MG63 (cell line): ENCODE results near the gene UTS2R. TPM values are rescaled to one million over a fixed set of nuclear protein-coding genes. Genes with fewer than 3 reads are reported as not detected.
"Not testable (repeated sequence)": the region's sequence is repeated elsewhere in the genome, so short reads cannot be mapped to it uniquely, and the experiment has no call there.

Experiments
- DNase-seq: peaks from one replicate; pipeline ENCODE4 v3.0.0-alpha.2; 2020
- H3K27me3 ChIP-seq: fragments of 250-450 bp; sonication (Bioruptor Pico); 2 replicates; pipeline ENCODE4 v1.5.1; 2020; ENCODE audit warnings: mild to moderate bottlenecking, moderate library complexity
- H3K36me3 ChIP-seq: fragments of 250-450 bp; sonication (Bioruptor Pico); 2 replicates; pipeline ENCODE4 v1.5.1; 2020; ENCODE audit warnings: mild to moderate bottlenecking, moderate library complexity
- H3K4me3 ChIP-seq: fragments of 250-450 bp; sonication (Bioruptor Pico); 2 replicates; pipeline ENCODE4 v1.5.1; 2020; ENCODE audit warnings: mild to moderate bottlenecking, moderate library complexity
- H3K9me3 ChIP-seq: fragments of 250-450 bp; sonication (Bioruptor Pico); 2 replicates; pipeline ENCODE4 v1.5.1; 2020; ENCODE audit warnings: mild to moderate bottlenecking, moderate library complexity
- total RNA-seq: library from RNA; depleted of rRNA; stranded (reverse); fragments of >200 nt; shearing (Covaris generic); gene quantifications from 2 replicates; pipeline ENCODE4 v1.2.3, GENCODE V29; 2014; ENCODE audit warnings: low replicate concordance

Gene UTS2R
- total RNA-seq, 1 experiment from 2014 or later: not detected

GRCh38 chr17:82405051-82405450, 33.5 kb downstream of the UTS2R start:
- no peaks in the 10 kb centered on the region for H3K9me3 ChIP-seq
- no peak for DNase-seq
- H3K27me3 ChIP-seq: no peaks in the 10 kb centered on the region
- H3K4me3 ChIP-seq: no peak overlapping the region
- peaks cover 5% of the 10 kb centered on the region; the same call in 1 of the 2 replicates for H3K36me3 ChIP-seq

GRCh38 chr17:82406131-82406671, 34.6 kb downstream of the UTS2R start:
- no peaks in the 10 kb centered on the region for H3K27me3 ChIP-seq
- no peak for DNase-seq
- peaks cover 3% of the 10 kb centered on the region; the same call in 1 of the 2 replicates for H3K36me3 ChIP-seq
- no peak overlapping the region for H3K4me3 ChIP-seq
- H3K9me3 ChIP-seq: no peaks in the 10 kb centered on the region

- Histone ChIP-seq H3K27me3 (no peaks in the 10 kb centered on the region), H3K4me3 (no peak overlapping the region), H3K9me3 (no peaks in the 10 kb centered on the region), H3K36me3 (no peaks in the 10 kb centered on the region)
- peak; percentile 73 for DNase-seq
Observed at GRCh38 chr17:82407255-82407654, 35.7 kb downstream of the UTS2R start.

GRCh38 chr17:82408288-82408937, 36.8 kb downstream of the UTS2R start:
- Histone ChIP-seq H3K9me3 (no peaks in the 10 kb centered on the region), H3K36me3 (no peaks in the 10 kb centered on the region), H3K27me3 (no peaks in the 10 kb centered on the region), H3K4me3 (no peak overlapping the region)
- DNase-seq: no peak

DNA sequence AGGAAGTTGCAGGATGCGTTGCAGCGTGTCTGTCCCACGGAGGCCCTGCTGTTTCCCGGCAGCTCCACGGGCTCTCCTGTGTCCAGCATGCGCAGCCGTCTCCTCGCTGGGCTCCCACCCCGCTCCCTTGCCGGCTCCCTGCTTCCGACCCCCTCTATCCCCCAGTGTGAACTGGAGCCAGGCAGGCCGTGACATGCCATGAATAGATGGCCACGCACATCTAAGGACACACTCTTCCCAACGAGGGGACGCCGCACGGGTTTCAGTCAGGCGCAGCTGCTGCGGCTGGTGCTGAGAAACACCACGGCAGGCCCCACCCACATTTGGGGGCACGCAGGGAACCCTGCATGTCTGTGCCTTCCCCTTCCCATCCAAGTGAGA, 37.4 kb downstream of the UTS2R start:
- H3K27me3 ChIP-seq: no peaks in the 10 kb centered on the region
- H3K9me3 ChIP-seq: no peaks in the 10 kb centered on the region
- no peak for DNase-seq
- H3K36me3 ChIP-seq: no peaks in the 10 kb centered on the region
- no peak overlapping the region for H3K4me3 ChIP-seq

DNA sequence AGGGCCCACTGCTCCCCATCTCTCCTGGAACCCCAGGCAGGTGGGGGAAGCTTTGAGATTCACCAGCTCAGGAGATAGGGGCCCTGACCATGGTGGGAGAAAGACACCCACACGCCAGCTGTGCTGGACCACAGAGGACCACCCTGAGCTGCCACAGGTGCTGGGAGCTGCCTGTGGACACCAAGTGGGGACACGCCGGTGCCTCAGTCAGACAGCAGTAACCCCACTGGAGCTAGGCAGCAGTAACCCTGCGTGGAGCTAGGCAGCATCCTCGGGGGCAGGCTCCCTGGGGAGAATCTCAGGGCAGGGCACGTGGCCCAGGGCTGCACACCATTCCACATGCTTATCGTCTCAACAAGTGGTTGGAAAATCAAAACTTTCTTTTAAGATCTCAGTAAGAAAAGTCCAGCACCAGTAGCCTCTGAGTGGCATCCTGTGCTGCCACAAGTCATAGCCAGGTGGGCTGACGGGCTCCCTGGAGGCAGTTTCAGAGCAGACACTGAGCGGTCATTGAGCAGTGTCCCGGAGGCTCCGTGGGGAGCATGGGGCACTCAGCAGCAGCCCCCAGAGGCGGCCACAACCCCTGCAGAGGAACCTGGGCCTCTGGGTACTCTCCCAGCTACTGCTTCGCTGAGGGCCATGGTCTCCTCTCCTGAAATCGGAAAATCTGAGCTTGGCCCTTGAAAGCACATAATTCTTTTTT, 38.6 kb downstream of the UTS2R start:
- Histone ChIP-seq H3K4me3 (no peak overlapping the region), H3K27me3 (no peaks in the 10 kb centered on the region), H3K9me3 (no peaks in the 10 kb centered on the region), H3K36me3 (no peaks in the 10 kb centered on the region)
- DNase-seq: no peak

DNA sequence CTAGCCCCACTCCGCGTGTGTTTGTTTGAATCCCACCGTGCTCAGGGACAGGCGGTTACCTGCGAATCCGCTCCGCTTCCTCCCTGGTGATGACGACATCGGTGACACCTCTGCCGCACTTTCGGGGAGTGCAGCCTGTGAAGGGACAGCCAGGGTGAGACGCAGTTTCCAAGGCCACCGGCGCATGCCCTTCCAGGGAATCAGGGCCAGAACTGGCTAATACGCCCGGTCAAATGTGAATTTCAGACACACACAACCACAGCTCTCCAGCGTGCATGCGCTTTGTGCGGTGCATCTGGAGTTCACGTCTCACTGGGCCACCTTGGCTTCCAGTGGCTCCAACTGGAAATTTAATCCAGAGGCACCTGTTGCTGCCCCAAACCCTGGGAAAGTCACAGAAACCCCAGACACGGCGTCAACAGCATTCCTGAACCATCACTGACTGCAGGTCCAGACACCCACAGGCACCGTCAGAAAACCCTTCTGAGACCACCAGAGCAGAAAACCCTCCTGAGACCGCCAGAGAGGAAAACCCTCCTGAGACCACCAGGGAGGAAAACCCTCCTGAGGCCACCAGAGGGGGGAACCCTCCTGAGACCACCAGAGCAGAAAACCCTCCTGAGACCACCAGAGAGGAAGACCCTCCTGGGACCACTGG, 40.0 kb downstream of the UTS2R start:
- DNase-seq: no peak
- Histone ChIP-seq H3K9me3 (no peaks in the 10 kb centered on the region), H3K36me3 (no peaks in the 10 kb centered on the region), H3K4me3 (no peak overlapping the region), H3K27me3 (no peaks in the 10 kb centered on the region)

DNA sequence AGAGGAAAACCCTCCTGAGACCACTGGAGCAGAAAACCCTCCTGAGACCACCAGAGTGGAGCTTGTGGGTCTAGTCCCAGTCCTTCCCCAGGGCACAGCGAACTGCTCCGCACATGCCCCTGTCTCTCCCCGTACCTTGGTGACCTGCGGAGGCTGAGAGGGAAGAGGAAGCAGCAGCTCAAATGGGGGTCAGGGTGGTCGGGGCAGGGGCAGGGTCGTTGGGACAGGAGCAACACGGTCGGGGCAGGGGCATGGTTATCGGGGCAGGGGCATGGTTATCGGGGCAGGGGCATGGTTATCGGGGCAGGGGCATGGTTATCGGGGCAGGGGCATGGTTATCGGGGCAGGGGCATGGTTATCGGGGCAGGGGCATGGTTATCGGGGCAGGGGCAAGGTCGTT, 40.5 kb downstream of the UTS2R start:
- not testable (repeated sequence) for DNase-seq, H3K4me3 ChIP-seq, H3K36me3 ChIP-seq, H3K27me3 ChIP-seq, H3K9me3 ChIP-seq

DNA sequence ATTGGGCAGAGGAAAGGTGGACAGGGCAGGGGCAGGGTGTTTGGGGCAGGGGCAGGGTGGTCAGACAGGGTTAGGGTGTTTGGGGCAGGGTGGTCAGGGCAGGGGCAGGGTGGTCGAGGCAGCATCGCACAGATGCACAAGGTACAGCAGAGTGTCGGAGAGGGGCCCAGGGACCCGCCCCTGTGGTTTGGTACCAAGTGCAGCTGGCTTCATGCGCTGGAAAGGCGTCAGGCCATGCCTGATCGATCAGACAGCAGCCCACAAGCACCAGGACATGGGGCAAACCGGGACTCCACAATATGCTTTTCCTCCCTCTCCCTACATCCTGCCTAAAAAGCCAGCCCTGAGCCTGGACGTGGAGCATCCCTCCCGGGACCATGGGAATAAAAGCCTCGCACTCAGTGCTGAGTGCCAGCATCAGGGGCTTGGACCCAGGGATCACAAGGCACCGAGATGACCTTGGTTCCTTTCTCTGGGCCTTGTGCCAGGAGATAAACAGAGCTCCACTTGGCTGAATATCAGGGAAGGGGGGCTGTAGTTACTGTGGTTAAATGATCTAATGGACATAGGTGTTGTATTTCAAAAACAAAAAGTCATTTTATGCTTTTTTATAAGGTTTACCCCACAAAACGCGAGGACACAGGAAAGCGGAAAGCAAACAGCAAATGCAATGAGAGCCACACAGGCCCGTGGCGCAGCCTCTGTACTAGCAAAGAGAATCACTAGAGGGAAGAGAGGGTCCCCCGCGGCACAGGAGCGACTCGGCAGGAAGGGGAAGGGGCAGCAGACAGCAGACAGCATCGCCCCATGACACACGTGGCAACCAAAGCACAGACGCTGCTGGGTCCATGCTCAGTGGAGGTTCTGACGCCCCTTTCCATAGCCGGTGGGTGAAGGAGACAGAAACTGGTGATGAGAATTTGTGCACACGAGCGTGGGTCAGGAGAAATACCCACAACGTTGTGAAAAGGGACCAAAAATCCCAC, 41.3 kb downstream of the UTS2R start:
- no peaks in the 10 kb centered on the region for H3K36me3 ChIP-seq
- no peak overlapping the region for H3K4me3 ChIP-seq
- no peaks in the 10 kb centered on the region for H3K27me3 ChIP-seq
- no peaks in the 10 kb centered on the region for H3K9me3 ChIP-seq
- no peak for DNase-seq

GRCh38 chr17:82414548-82415281, 43.1 kb downstream of the UTS2R start:
- Histone ChIP-seq H3K9me3 (no peaks in the 10 kb centered on the region), H3K27me3 (no peaks in the 10 kb centered on the region), H3K36me3 (no peaks in the 10 kb centered on the region), H3K4me3 (no peak overlapping the region)
- DNase-seq: peak; percentile 70

DNA sequence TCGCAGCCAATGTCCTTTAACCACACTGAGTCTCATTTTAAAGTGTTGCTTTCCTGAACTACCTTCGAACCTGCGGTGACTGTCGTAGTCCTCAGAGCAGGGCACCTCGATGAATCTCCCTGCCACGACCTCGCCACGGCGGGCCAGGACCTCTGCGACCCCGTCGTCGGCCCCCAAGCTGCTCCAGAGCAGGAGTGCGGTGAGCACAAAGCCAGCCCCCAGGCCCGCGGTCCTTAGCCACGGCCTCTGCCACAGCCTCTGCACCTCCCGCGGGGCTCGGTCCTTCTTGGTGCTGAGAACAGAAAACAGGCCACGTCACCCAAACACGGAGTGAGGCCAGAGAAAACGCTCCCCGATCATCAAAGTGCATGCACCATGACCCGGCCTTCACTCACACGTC, 43.8 kb downstream of the UTS2R start:
- H3K4me3 ChIP-seq: no peak overlapping the region
- no peaks in the 10 kb centered on the region for H3K27me3 ChIP-seq
- no peaks in the 10 kb centered on the region for H3K9me3 ChIP-seq
- no peaks in the 10 kb centered on the region for H3K36me3 ChIP-seq
- no peak for DNase-seq

DNA sequence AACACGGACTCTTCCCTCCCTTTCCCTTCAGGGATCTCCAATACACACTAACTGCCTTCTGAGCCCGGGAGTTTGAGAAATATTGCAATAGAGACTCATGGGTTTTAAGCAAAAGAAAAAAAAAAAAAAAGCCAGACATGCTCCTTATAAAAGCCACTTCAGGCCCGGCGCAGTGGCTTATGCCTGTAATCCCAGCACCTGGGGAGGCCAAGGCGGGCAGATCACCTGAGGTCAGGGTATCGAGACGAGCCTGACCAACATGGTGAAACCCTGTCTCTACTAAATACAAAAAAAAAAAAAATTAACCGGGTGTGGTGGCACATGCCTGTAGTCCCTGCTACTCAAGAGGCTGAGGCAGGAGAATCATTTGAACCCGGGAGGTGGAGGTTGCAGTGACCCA, 44.2 kb downstream of the UTS2R start:
- no peaks in the 10 kb centered on the region for H3K9me3 ChIP-seq
- H3K36me3 ChIP-seq: no peaks in the 10 kb centered on the region
- no peak for DNase-seq
- H3K4me3 ChIP-seq: no peak overlapping the region
- H3K27me3 ChIP-seq: no peaks in the 10 kb centered on the region

GRCh38 chr17:82416264-82416663, 44.7 kb downstream of the UTS2R start:
- Histone ChIP-seq H3K36me3 (no peaks in the 10 kb centered on the region), H3K9me3 (no peaks in the 10 kb centered on the region), H3K4me3 (no peak overlapping the region), H3K27me3 (no peaks in the 10 kb centered on the region)
- no peak for DNase-seq

GRCh38 chr17:82416771-82417170, 45.2 kb downstream of the UTS2R start:
- Histone ChIP-seq H3K4me3 (no peak overlapping the region), H3K9me3 (no peaks in the 10 kb centered on the region), H3K36me3 (no peaks in the 10 kb centered on the region), H3K27me3 (no peaks in the 10 kb centered on the region)
- no peak for DNase-seq

- Histone ChIP-seq H3K9me3 (no peaks in the 10 kb centered on the region), H3K36me3 (no peaks in the 10 kb centered on the region), H3K27me3 (no peaks in the 10 kb centered on the region), H3K4me3 (peak within 1 kb of the TSS; percentile 60)
- peak; percentile 82 for DNase-seq
Observed at GRCh38 chr17:82418001-82418986, 46.7 kb downstream of the UTS2R start, which contains the start of the genes HEXD and OGFOD3. TSS of gene HEXD (plus strand) at chr17:82418347. CDS start at chr17:82419800, 1,453 bp downstream. TSS of gene OGFOD3 (minus strand) at chr17:82418586. CDS start at chr17:82418485, 101 bp downstream.
